ENCODE data around the gene GSN.

GSN gene

GRCh38 chr9:121246821-121247561 is 21.0 kb upstream of the GSN start:
- no peak for DNase-seq

GRCh38 chr9:121249563-121249962 is 18.4 kb upstream of the GSN start:
- no peak for DNase-seq

- DNase-seq, result no peak
Measured at GRCh38 chr9:121252104-121252851, 15.7 kb upstream of the GSN start.

- no peak for DNase-seq
Measured at GRCh38 chr9:121253162-121253561, 14.8 kb upstream of the GSN start.

- no peak for DNase-seq
Measured at GRCh38 chr9:121253821-121254501, 14.0 kb upstream of the GSN start.

- DNase-seq, result no peak
Measured at GRCh38 chr9:121259498-121259897, 8.5 kb upstream of the GSN start.

- DNase-seq, result no peak
Measured at GRCh38 chr9:121259935-121260334, 8.0 kb upstream of the GSN start.

GRCh38 chr9:121260457-121261106 is 7.4 kb upstream of the GSN start:
- DNase-seq, result no peak

GRCh38 chr9:121261107-121261460 is 6.9 kb upstream of the GSN start:
- DNase-seq, result no peak

GRCh38 chr9:121261755-121262154 is 6.2 kb upstream of the GSN start:
- no peak for DNase-seq

GRCh38 chr9:121262423-121262822 is 5.5 kb upstream of the GSN start:
- no peak for DNase-seq

- no peak for DNase-seq
Measured at GRCh38 chr9:121262953-121263352, 5.0 kb upstream of the GSN start.

GRCh38 chr9:121266356-121266755 is 1.6 kb upstream of the GSN start:
- DNase-seq, result no peak

GRCh38 chr9:121266906-121267650 is 884 bp upstream of the GSN start:
- DNase-seq, result no peak

- DNase-seq, result no peak
Measured at GRCh38 chr9:121268598-121268850, 562 bp downstream of the GSN start.

GRCh38 chr9:121268851-121269641 is 1.1 kb downstream of the GSN start:
- no peak for DNase-seq

- no peak for DNase-seq
Measured at GRCh38 chr9:121269642-121270254, 1.8 kb downstream of the GSN start.

GRCh38 chr9:121271368-121272341 is 3.7 kb downstream of the GSN start:
- DNase-seq, result no peak

GRCh38 chr9:121272401-121272948 is 4.5 kb downstream of the GSN start:
- no peak for DNase-seq

Measured in activated naive CD4-positive, alpha-beta T cell treated with anti-CD3 and anti-CD28 coated beads, Interleukin-2, amount 50 U/mL, for 16 hours (primary cell).